Globus pallidus (tissue), 1 donor: Measurements from ENCODE around the gene FURIN.
"Not testable (repeated sequence)": the region's sequence is repeated elsewhere in the genome, so short reads cannot be mapped to it uniquely, and the experiment has no call there.

Experiments used
- DNase-seq: peaks from one replicate; pipeline ENCODE4 v3.0.0-alpha.2; 2015; ENCODE audit warnings: low spot score

FURIN gene

DNA sequence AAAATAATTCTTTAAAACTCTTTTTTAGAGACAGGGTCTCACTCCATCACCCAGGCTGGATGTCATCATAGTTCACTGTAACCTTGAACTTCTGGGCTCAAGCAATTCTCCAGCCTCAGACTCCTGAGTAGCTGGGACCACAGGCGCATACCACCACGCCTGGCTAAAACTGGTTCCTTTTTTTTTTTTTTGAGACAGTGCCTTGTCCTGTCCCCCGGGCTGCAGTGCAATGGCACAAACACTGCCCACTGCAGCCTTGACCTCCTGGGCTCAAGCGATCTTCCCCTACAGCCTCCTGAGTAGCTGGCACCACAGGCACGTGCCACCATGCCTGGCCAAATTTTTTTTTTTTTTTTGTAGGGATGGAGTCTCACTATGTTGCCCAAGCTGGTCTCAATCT is 23.7 kb upstream of the FURIN start:
- DNase-seq = no peak

DNA sequence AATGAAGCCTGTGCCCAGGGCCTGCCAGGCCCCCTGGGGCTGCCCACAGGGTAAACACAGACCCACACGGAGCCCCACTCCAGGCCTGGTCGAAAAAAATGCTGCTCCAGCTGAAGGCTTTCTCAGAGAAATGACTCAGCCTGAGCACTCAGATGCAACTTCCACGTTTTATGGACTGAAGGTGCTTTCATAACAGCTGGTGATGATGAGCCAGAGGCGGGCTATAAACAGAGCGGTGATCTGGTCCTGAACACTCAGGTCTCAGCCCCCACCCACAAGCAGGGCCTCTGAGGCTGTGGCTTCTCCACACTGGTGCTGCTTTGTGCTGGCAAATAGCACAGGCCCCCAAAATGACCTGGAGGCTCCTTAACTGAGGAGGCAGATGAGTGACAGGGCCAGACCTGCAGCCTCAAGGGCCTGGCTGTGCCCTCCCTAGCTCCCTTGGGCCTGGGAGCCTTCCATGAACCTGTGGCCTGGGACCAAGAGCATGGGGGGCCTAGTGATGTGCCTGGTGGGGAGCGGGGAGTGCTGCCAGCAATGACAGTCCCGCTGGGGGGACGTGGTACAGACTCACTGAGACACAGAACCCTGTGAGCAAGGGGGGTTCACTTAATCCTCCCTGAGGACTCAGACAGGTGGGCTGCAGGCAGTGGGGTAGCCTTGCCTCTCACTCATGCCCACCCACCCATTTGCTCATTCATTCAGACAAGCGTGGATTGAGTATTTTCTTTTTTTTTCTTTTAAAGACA is 23.0 kb upstream of the FURIN start:
- DNase-seq = no peak

GRCh38 chr15:90849424-90849823 is 19.0 kb upstream of the FURIN start:
- not testable (repeated sequence) for DNase-seq

- DNase-seq = no peak
These were observed 17.3 kb upstream of the FURIN start for GRCh38 chr15:90851114-90851513.

DNA sequence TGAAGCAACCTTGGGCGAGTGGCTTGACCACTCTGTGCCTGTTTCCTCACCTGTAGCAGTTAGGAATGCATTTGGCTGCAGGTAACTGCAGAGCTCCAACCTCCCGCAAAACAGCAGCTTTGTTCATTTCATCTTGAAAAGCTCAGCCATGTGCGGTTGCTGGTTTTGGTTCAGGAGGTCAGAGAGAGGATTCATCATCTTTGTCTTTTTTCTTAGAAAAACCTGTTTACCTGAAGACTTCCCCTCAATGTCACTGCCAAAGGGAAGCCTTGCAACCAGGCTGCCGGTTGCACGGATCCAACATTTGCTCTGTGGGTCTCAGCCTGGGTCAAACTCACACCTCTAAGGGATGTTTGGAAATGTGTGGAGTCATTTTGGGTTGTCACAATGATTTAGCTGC is 16.4 kb upstream of the FURIN start:
- no peak for DNase-seq

- DNase-seq = no peak
These were observed 13.2 kb upstream of the FURIN start for GRCh38 chr15:90855139-90855538.

DNA sequence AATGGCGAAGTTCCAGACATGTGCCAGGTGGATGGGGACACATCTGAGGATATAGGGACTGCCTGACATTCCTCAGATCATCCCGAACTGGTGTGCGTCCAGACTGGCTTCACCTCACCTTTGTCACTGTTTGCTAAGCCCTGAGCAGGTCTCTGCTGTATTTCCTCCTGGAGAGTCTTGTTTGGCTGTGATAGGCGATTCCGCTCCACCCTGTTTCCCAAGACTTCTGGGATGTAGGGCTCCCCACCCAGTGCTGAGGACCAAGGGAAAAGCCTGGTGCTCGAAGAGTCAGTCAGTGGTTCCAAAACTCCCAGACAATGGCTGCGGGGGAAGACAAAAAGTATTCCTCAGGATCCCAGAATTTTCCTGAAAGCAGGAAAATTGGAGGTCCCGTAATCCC is 11.1 kb upstream of the FURIN start:
- DNase-seq = no peak

- DNase-seq = no peak
These were observed 10.4 kb upstream of the FURIN start for GRCh38 chr15:90857883-90858443.

GRCh38 chr15:90859234-90860131 is 8.9 kb upstream of the FURIN start:
- DNase-seq = no peak

- no peak for DNase-seq
These were observed 7.9 kb upstream of the FURIN start for GRCh38 chr15:90860450-90860849.

GRCh38 chr15:90860942-90861675 is 7.3 kb upstream of the FURIN start:
- DNase-seq = no peak

DNA sequence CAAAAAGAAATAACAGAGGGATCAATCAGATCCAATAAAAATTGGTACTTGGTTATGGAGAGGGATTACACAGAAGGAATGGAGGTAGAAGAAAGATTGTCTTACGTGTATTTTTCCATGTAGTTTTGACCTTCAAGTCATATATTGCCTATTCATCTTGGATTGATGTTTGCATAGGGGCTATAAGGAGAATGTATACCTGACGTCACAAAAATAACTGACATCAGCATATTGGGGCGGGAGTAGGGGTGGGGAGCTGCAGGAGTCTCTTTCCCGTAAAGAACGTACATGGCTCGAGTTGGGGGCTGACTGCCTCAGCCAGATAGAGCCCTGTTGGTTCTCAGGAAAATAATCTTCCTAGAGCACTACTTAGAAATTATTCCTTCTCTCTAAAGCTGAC is 5.9 kb upstream of the FURIN start:
- no peak for DNase-seq

DNA sequence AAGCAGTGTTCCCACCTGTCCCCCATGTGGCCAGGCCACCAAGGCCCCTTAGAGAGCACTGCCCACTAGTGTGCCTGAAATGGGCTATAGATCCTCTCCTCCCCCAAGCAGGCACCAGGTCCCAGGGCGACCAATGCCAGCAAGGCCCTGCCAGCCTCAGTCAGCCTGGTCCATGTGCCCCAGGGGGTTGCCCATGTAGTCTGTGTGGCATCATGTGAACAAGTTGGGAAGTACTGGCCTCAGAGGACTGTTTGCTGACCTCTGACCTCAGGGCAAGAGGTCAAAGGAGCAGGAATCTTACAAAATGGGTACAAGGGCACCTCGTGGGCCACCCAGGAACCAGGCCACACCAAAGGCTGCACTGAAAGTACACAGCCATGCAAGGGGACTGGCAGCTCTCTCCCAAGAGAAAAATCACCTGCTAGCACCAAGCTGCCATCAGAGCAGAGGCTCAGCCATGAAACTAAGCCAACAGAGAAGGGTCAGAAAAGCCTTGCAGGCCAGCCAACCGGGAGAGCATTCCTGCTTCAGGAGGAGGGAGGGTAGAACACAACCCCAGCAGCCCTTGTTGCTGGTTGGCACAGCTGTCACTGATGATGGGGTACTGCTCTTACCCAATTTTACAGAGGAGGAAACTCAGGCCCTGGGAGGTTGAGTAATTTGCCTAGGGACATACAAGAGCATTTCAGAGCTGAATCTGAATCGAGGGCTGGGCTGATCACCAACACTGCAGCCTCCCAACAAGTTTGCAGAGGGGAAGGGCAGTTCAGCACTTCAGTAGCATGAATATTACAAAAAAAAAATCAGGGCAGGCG is 5.2 kb upstream of the FURIN start:
- no peak for DNase-seq

DNA sequence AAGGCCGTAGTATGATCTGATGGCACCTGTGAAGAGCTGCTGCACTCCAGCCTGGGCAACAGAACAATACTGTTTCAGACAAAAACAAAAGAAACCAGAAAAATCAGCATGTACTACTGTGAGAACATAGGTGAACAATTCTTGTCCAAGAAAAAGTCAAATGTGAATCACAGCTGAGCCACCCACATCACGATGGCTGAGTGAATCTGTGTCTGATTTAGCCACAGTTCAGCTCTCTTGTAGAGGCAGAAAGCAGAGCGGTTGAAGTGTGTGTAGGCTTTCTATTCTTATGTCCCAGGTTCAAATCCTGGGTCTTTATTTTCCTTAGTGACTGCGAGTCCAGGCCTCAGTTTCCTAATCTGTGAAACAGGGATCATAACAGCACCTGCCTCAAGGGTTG is 4.4 kb upstream of the FURIN start:
- DNase-seq = no peak

GRCh38 chr15:90864507-90864906 is 3.9 kb upstream of the FURIN start:
- DNase-seq = no peak

DNA sequence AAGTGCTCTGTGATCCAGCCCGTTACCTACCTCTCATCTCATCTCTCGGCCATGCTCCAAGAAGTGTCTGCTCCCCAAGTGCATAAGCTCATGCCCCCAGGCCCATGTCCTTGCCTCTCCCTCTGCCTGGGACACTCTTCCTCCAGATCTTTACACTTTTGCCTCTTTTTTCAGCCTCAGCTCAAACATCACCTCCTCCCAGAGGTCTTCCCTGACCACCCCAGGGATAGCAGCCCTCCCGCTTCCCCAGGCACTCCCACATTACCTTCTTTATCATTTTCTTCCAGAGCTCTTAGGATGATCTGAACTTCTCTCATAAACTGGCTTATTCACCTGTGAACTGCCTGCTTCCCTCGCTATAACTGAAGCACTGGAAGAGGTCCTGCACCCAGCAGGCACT is 2.7 kb upstream of the FURIN start:
- DNase-seq = no peak

- DNase-seq = no peak
These were observed 2.1 kb upstream of the FURIN start for GRCh38 chr15:90866161-90866715.

DNA sequence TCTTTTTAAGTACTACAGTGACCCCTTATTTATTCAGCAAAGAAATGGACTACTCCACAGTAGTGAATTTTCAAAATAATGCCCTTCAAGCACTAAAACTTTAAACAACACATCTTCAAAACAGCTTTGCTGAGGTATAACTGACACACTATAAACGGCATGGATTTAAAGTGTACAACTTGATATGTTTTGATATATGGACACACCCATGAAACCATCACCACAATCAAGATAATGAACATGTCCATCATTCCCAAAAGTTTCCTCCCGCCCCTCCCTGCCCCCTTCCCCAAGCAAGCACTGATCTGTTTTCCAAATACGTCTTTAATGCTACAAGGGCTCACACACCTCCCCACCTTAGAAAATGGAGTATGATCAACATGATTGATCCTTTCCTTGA is 1.6 kb upstream of the FURIN start:
- DNase-seq = no peak

DNA sequence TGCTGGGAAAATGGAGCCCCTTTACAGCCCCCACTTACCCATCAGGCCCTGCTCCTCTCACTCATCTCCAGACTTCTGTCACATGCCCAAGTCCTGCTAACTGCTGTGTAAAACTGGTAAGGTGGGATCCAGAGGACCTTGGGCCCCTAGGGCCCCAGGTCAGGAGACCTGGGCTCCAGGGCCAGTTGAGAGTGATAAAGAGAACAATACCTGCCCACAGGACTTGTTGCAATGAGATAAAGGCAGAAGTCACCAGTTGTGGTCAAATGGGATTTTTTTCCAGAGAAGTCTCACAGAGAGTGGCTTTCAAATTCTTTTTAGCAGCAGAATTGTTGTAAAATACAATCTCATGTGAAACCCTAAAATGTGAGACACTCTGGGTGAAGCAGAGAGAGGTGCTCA is 753 bp downstream of the FURIN start:
- DNase-seq = no peak

GRCh38 chr15:90869601-90870353 is 1.4 kb downstream of the FURIN start:
- no peak for DNase-seq
